ENCODE results near the gene SEMA3C. TPM values are rescaled to one million over a fixed set of nuclear protein-coding genes. Genes with fewer than 3 reads are reported as not detected.

The SEMA3C gene
- total RNA-seq, 6 donors from 2014 or later, result 30.7 to 81.7 (median 50.1) TPM

- peak in 1 of 2 donors; percentile 22 for DNase-seq
- ATAC-seq (ENCODE audit: low FRiP score in 2 of 2), result peak; percentile 72 to 94
- no peaks in the 10 kb centered on the region for H3K9me3 ChIP-seq
- H3K27ac ChIP-seq, result peak overlapping the region; percentile 1 to 69 (median 30)
- WGBS, 2 donors, result 61 to 62% methylated on average over 2 of the region's 2 CpGs
- H3K36me3 ChIP-seq, result no peaks in the 10 kb centered on the region
- H3K4me1 ChIP-seq, result peaks cover 0 to 6% (median 0%) of the 10 kb centered on the region in 4 donors
- no peaks in the 10 kb centered on the region for H3K27me3 ChIP-seq
- no peak for TF ChIP-seq POLR2A (IDR thresholded peaks at IDR 0.05)
- TF ChIP-seq, protein P1, sequence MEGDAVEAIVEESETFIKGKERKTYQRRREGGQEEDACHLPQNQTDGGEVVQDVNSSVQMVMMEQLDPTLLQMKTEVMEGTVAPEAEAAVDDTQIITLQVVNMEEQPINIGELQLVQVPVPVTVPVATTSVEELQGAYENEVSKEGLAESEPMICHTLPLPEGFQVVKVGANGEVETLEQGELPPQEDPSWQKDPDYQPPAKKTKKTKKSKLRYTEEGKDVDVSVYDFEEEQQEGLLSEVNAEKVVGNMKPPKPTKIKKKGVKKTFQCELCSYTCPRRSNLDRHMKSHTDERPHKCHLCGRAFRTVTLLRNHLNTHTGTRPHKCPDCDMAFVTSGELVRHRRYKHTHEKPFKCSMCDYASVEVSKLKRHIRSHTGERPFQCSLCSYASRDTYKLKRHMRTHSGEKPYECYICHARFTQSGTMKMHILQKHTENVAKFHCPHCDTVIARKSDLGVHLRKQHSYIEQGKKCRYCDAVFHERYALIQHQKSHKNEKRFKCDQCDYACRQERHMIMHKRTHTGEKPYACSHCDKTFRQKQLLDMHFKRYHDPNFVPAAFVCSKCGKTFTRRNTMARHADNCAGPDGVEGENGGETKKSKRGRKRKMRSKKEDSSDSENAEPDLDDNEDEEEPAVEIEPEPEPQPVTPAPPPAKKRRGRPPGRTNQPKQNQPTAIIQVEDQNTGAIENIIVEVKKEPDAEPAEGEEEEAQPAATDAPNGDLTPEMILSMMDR (IDR thresholded peaks at IDR 0.05), result no peak
- TF ChIP-seq EP300 (IDR thresholded peaks at IDR 0.05), result peak in 1 of 4 donors; percentile 38
- TF ChIP-seq POLR2AphosphoS5 (IDR thresholded peaks at IDR 0.05), result peak in 1 of 2 donors; percentile 45
- no peak overlapping the region for H3K4me3 ChIP-seq
These were observed 35.5 kb downstream of the SEMA3C start for GRCh38 chr7:80883154-80884025.

DNA sequence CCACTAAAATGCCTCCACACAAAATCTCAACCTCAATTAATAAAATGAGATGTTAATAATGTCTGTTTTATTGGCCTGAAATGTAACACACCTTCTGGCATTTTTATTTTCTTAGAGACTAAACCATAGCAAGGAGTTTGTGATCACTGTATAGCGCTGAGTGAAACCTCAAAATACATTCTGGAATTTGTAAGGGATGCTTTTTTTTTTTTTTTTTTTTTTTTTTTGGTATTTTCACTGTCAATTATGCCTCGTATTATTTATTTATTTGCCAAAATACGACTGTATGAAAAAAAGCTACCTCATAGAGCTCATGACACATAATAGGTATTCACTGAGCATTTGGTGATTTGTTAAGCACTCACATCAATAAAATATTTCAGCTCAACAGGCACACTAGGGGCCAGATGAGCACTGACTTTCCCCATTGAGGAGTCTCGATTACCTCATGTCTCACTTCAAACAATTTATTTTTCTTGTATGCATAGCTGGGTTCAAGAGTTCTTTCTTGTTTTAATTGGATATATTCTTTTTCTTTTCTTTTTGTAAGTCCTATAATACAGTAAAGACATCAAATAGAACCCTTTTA, 36.5 kb downstream of the SEMA3C start:
- DNase-seq, result no peak
- no peak overlapping the region for H3K4me3 ChIP-seq

DNA sequence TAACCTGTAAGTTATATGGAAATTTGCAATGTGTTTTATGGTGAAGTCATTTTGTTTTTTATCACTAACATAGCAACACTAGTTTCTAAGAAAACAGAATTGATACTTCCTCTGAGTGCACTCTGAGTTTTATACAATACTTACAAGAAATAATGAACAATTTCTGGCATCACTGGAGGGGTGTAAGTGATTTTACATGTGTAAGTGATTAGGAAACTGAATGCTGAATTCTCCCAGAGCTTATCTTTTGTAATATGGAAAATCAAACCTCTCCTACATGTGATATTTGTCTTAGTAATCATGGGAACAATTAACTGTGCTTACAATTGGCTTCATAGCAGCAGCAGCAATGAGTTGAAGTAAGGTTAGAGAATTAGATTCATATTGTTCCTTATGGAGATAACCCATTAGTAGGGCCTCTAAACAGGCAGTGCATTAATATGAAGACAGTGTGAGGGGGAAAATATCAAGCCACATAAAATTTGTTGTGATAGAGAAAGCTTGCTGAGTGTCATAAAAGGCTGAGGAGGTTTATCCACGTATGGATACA, 37.4 kb downstream of the SEMA3C start:
- peaks cover 0 to 6% (median 0%) of the 10 kb centered on the region in 4 donors for H3K4me1 ChIP-seq
- no peaks in the 10 kb centered on the region for H3K9me3 ChIP-seq
- ATAC-seq (ENCODE audit: low FRiP score in 2 of 2), result no peak
- H3K27me3 ChIP-seq, result no peaks in the 10 kb centered on the region
- no peaks in the 10 kb centered on the region for H3K36me3 ChIP-seq
- WGBS, 2 donors, result 83 to 93% methylated on average over 1 of the region's 1 CpG
- no peak for TF ChIP-seq EP300 (IDR thresholded peaks at IDR 0.05)
- TF ChIP-seq POLR2A (IDR thresholded peaks at IDR 0.05), result no peak
- no peak for TF ChIP-seq POLR2AphosphoS5 (IDR thresholded peaks at IDR 0.05)
- TF ChIP-seq, protein P1 (IDR thresholded peaks at IDR 0.05), result no peak
- DNase-seq, result no peak
- no peak overlapping the region for H3K4me3 ChIP-seq
- H3K27ac ChIP-seq, result no peak overlapping the region

More for the DNA sequence above, 36.5 kb downstream of the SEMA3C start:
- ATAC-seq (ENCODE audit: low FRiP score in 2 of 2), result peak in 1 of 2 donors; percentile 38
- H3K27me3 ChIP-seq, result no peaks in the 10 kb centered on the region
- no peak for TF ChIP-seq POLR2A (IDR thresholded peaks at IDR 0.05)
- TF ChIP-seq EP300 (IDR thresholded peaks at IDR 0.05), result no peak
- TF ChIP-seq, protein P1 (IDR thresholded peaks at IDR 0.05), result no peak
- TF ChIP-seq POLR2AphosphoS5 (IDR thresholded peaks at IDR 0.05), result no peak
- WGBS, 2 donors, result 87 to 88% methylated on average over 4 of the region's 4 CpGs
- no peaks in the 10 kb centered on the region for H3K9me3 ChIP-seq
- no peaks in the 10 kb centered on the region for H3K36me3 ChIP-seq
- H3K27ac ChIP-seq, result peak overlapping the region in 1 of 4 donors; percentile 27
- peaks cover 0 to 6% (median 0%) of the 10 kb centered on the region in 4 donors for H3K4me1 ChIP-seq

DNA sequence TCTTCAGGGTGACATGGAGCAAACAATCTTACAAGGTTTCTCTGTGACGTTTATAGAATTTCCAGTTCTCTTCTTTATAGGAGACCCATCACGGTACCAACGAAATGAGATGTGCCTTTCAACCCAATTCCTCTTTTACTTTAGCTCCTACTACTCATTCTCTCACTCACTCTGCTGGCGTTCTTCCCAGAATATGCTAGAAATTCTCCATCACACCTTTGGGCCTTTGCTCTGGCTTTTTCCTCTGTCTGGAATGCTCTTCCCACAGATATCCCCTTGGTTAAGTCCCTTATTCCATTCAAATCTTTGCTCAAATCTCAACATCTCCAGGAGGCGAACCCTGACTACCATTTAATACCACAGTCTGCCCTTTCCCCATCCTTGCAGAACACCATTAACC, 39.0 kb downstream of the SEMA3C start:
- H3K4me3 ChIP-seq, result no peak overlapping the region
- no peak for DNase-seq
- TF ChIP-seq, protein P1 (IDR thresholded peaks at IDR 0.05), result no peak
- TF ChIP-seq POLR2AphosphoS5 (IDR thresholded peaks at IDR 0.05), result no peak
- no peak for TF ChIP-seq POLR2A (IDR thresholded peaks at IDR 0.05)
- no peak for TF ChIP-seq EP300 (IDR thresholded peaks at IDR 0.05)
- ATAC-seq (ENCODE audit: low FRiP score in 2 of 2), result no peak
- H3K27ac ChIP-seq, result no peak overlapping the region
- H3K4me1 ChIP-seq, result peaks cover 0 to 6% (median 0%) of the 10 kb centered on the region in 4 donors
- 66 to 77% methylated on average over 5 of the region's 5 CpGs for WGBS, 2 donors
- H3K9me3 ChIP-seq, result no peaks in the 10 kb centered on the region
- H3K27me3 ChIP-seq, result no peaks in the 10 kb centered on the region
- no peaks in the 10 kb centered on the region for H3K36me3 ChIP-seq

Data from upper lobe of left lung (tissue), 6 donors.